ENCODE results near the gene RAB22A. TPM values are rescaled to one million over a fixed set of nuclear protein-coding genes. Genes with fewer than 3 reads are reported as not detected.

The RAB22A gene
- 24.7 and 26.5 TPM in 2 replicates for total RNA-seq (2014; rRNA removed)
- 8.0 TPM for polyA plus RNA-seq (2012)

- peak; percentile 68 for DNase-seq (ENCODE audit: low read depth)
These were observed at the start of gene RAB22A for GRCh38 chr20:58309591-58310290. Gene RAB22A (plus strand): TSS chr20:58309715. CDS start chr20:58309977, 262 bp downstream.

GRCh38 chr20:58260006-58260405 is 49.5 kb upstream of the RAB22A start:
- no peak for DNase-seq (ENCODE audit: low read depth)

GRCh38 chr20:58261660-58262059 is 47.9 kb upstream of the RAB22A start:
- DNase-seq (ENCODE audit: low read depth), result no peak

GRCh38 chr20:58264271-58264670 is 45.2 kb upstream of the RAB22A start:
- no peak for DNase-seq (ENCODE audit: low read depth)

GRCh38 chr20:58267389-58268215 is 41.9 kb upstream of the RAB22A start:
- no peak for DNase-seq (ENCODE audit: low read depth)

GRCh38 chr20:58268421-58268821 is 41.1 kb upstream of the RAB22A start:
- no peak for DNase-seq (ENCODE audit: low read depth)

GRCh38 chr20:58268936-58269619 is 40.4 kb upstream of the RAB22A start:
- peak; percentile 72 for DNase-seq (ENCODE audit: low read depth)

- DNase-seq (ENCODE audit: low read depth), result peak; percentile 74
These were observed 37.7 kb upstream of the RAB22A start for GRCh38 chr20:58271606-58272351.

GRCh38 chr20:58274384-58274783 is 35.1 kb upstream of the RAB22A start:
- no peak for DNase-seq (ENCODE audit: low read depth)

GRCh38 chr20:58277107-58277506 is 32.4 kb upstream of the RAB22A start:
- no peak for DNase-seq (ENCODE audit: low read depth)

GRCh38 chr20:58277578-58278472 is 31.7 kb upstream of the RAB22A start:
- no peak for DNase-seq (ENCODE audit: low read depth)

GRCh38 chr20:58286729-58287128 is 22.8 kb upstream of the RAB22A start:
- DNase-seq (ENCODE audit: low read depth), result no peak

- DNase-seq (ENCODE audit: low read depth), result no peak
These were observed 21.9 kb upstream of the RAB22A start for GRCh38 chr20:58287638-58288037.

- no peak for DNase-seq (ENCODE audit: low read depth)
These were observed 20.4 kb upstream of the RAB22A start for GRCh38 chr20:58289143-58289542.

- no peak for DNase-seq (ENCODE audit: low read depth)
These were observed 16.1 kb upstream of the RAB22A start for GRCh38 chr20:58293453-58293852.

GRCh38 chr20:58294497-58295455 is 14.7 kb upstream of the RAB22A start:
- DNase-seq (ENCODE audit: low read depth), result no peak

GRCh38 chr20:58296051-58296837 is 13.3 kb upstream of the RAB22A start:
- DNase-seq (ENCODE audit: low read depth), result no peak

- DNase-seq (ENCODE audit: low read depth), result no peak
These were observed 12.1 kb upstream of the RAB22A start for GRCh38 chr20:58297394-58297793.

All from LHCN-M2 (cell line).